Measurements from ENCODE around the gene MCTP2.

The MCTP2 gene

GRCh38 chr15:94381384-94381783, 150.0 kb downstream of the MCTP2 start:
- no peaks in the 10 kb centered on the region for H3K79me2 ChIP-seq (ENCODE audit: control insufficient read depth, low read length)
- no peaks in the 10 kb centered on the region for H3K9me2 ChIP-seq (replicated peaks; ENCODE audit: control insufficient read depth, low read length)
- TF ChIP-seq CTCF (IDR thresholded peaks at IDR 0.05; ENCODE audit: low read depth, low read length, poor library complexity, severe bottlenecking) (no peak), EZH2phosphoT487 (IDR thresholded peaks at IDR 0.05; ENCODE audit: borderline replicate concordance, low read length) (no peak)
- no peak overlapping the region for H3K27ac ChIP-seq (ENCODE audit: low read depth, low read length)
- no peaks in the 10 kb centered on the region for H3F3A ChIP-seq (ENCODE audit: control insufficient read depth, insufficient read depth)
- no peak overlapping the region for H3K4me3 ChIP-seq (ENCODE audit: low read length)
- no peak overlapping the region for H3K4me2 ChIP-seq (ENCODE audit: low read length)
- no peaks in the 10 kb centered on the region for H3K9me3 ChIP-seq (ENCODE audit: control insufficient read depth, insufficient read depth, low read length)
- H4K20me1 ChIP-seq (ENCODE audit: control insufficient read depth, insufficient read depth, low read depth, low read length) = no peaks in the 10 kb centered on the region
- H3K4me1 ChIP-seq (ENCODE audit: control insufficient read depth, low read length) = peaks cover 23% of the 10 kb centered on the region
- no peaks in the 10 kb centered on the region for H3K27me3 ChIP-seq (ENCODE audit: control insufficient read depth, low read length)
- peaks cover 44% of the 10 kb centered on the region for H3K36me3 ChIP-seq (ENCODE audit: control insufficient read depth, low read length)

GRCh38 chr15:94383041-94383440, 151.7 kb downstream of the MCTP2 start:
- TF ChIP-seq EZH2phosphoT487 (IDR thresholded peaks at IDR 0.05; ENCODE audit: borderline replicate concordance, low read length) (no peak), CTCF (IDR thresholded peaks at IDR 0.05; ENCODE audit: low read depth, low read length, poor library complexity, severe bottlenecking) (no peak)
- Histone ChIP-seq H3K36me3 (ENCODE audit: control insufficient read depth, low read length) (peaks cover 46% of the 10 kb centered on the region), H4K20me1 (ENCODE audit: control insufficient read depth, insufficient read depth, low read depth, low read length) (no peaks in the 10 kb centered on the region), H3K4me3 (ENCODE audit: low read length) (peak overlapping the region; percentile 45), H3K4me1 (ENCODE audit: control insufficient read depth, low read length) (peaks cover 40% of the 10 kb centered on the region), H3K9me3 (ENCODE audit: control insufficient read depth, insufficient read depth, low read length) (no peaks in the 10 kb centered on the region), H3K9me2 (replicated peaks; ENCODE audit: control insufficient read depth, low read length) (no peaks in the 10 kb centered on the region), H3K27ac (ENCODE audit: low read depth, low read length) (peak overlapping the region; percentile 55), H3K79me2 (ENCODE audit: control insufficient read depth, low read length) (no peaks in the 10 kb centered on the region), H3F3A (ENCODE audit: control insufficient read depth, insufficient read depth) (no peaks in the 10 kb centered on the region), H3K27me3 (ENCODE audit: control insufficient read depth, low read length) (no peaks in the 10 kb centered on the region), H3K4me2 (ENCODE audit: low read length) (peak overlapping the region; percentile 64)

GRCh38 chr15:94383706-94384105, 152.3 kb downstream of the MCTP2 start:
- H3K4me1 ChIP-seq (ENCODE audit: control insufficient read depth, low read length) = peaks cover 42% of the 10 kb centered on the region
- TF ChIP-seq CTCF (IDR thresholded peaks at IDR 0.05; ENCODE audit: low read depth, low read length, poor library complexity, severe bottlenecking) = no peak
- TF ChIP-seq EZH2phosphoT487 (IDR thresholded peaks at IDR 0.05; ENCODE audit: borderline replicate concordance, low read length) = no peak
- no peaks in the 10 kb centered on the region for H3K27me3 ChIP-seq (ENCODE audit: control insufficient read depth, low read length)
- H4K20me1 ChIP-seq (ENCODE audit: control insufficient read depth, insufficient read depth, low read depth, low read length) = no peaks in the 10 kb centered on the region
- H3K36me3 ChIP-seq (ENCODE audit: control insufficient read depth, low read length) = peaks cover 47% of the 10 kb centered on the region
- peak overlapping the region; percentile 64 for H3K4me2 ChIP-seq (ENCODE audit: low read length)
- no peak overlapping the region for H3K27ac ChIP-seq (ENCODE audit: low read depth, low read length)
- no peaks in the 10 kb centered on the region for H3K9me3 ChIP-seq (ENCODE audit: control insufficient read depth, insufficient read depth, low read length)
- peak overlapping the region; percentile 45 for H3K4me3 ChIP-seq (ENCODE audit: low read length)
- H3F3A ChIP-seq (ENCODE audit: control insufficient read depth, insufficient read depth) = no peaks in the 10 kb centered on the region
- no peaks in the 10 kb centered on the region for H3K9me2 ChIP-seq (replicated peaks; ENCODE audit: control insufficient read depth, low read length)
- no peaks in the 10 kb centered on the region for H3K79me2 ChIP-seq (ENCODE audit: control insufficient read depth, low read length)

All from DOHH2 (cell line).